ENCODE measurements around the gene SEZ6L.

The SEZ6L gene

DNA sequence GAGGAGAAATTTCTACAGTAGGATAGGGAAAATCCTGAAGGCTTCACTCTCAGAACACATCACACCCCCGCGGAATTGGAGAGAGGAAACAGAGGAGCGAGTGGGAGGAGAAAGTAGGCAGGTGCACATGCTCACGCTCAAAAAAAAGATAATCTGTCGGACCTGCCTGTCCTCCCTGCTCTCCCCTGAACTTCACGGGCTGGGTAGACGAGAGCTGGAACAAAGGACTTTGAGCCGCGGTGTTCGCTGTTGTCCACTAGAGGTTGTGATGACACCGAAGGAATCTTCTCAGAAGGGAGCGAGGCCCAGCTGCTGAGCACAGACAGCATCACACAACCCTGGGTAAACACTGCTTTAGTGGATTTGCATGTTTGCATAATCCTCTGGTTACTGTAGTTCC lies 5.0 kb downstream of the SEZ6L start:
- in situ Hi-C loops (cut with MboI; ENCODE audit: low sequenced_read_pairs): no loop called here

DNA sequence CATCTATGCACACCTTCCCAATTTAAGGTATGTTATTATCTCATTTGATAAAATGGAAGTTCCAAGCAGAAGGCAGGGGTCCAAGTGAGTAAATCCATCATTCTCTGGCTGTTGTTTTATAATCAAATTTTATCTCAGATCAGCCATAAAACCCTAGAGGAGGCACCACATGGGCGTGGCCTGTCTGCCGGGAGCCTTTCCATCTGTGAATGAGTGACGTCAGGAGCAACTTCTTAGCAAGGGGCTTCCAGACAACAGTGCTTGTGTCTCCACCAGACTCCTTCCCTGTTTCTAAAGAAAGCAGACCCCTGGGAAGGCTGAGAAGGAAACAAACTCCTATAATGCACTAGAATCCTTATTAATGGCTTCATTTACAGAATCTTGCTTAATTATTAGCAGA lies 13.5 kb downstream of the SEZ6L start:
- in situ Hi-C loops (cut with MboI; ENCODE audit: low sequenced_read_pairs): no loop called here

DNA sequence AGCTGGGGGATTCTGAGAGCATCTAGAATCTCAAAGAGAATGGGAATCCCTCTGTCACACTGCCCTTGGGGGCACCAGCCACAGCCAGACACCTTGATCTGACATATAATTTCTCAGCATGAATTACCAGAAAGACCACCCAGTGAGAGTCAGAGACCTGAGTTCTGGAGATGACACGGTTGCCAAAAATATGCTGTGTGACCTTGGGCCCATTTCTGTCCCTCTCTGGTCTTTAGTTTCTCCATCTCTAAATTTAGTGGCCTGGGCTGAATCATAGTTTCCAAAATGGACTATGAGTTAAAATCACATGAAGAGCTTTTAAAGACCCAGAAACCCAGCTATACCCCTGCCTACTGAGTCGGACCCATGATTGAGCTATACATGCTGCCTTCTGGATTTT lies 15.9 kb downstream of the SEZ6L start:
- in situ Hi-C loops (cut with MboI; ENCODE audit: low sequenced_read_pairs): no loop called here

DNA sequence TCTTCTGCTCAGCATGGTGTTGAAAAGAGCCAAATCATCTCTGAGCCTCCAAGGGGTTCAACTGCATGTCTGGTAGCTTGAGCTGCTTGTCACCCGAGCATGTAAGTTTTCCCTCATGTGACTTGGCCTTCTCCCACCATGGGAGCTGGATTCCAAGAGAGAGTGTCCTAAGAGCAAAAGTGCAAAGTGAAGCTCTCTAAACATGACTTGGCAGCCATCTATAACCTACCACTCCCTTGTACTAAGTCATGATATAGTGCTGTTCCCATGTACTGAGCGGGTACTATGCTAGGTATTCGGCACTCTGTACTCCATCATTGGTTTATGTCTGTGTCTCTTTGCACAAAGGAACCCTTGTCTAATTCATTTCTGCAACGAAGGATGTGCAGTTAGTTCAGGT lies 19.1 kb downstream of the SEZ6L start:
- in situ Hi-C loops (cut with MboI; ENCODE audit: low sequenced_read_pairs): no loop called here

DNA sequence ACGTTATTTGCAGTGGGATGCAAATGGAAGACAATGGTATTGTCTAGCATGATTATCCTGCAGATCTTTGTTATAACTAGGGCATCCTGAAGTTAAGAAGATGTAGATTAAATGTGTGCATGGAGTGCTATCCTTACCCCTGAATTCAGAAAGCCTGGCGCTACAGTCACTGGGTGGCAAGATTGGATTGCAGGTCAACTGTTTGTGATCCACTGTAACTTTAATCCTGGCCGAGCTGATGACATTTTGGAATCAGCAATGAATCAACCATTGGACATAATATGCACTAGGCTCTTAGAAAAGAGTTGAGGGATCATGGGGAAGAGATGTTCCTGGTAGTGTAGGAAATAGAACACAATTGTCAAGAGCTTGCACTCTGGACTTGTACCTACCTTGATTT lies 25.1 kb downstream of the SEZ6L start:
- in situ Hi-C loops (cut with MboI; ENCODE audit: low sequenced_read_pairs): no loop called here

DNA sequence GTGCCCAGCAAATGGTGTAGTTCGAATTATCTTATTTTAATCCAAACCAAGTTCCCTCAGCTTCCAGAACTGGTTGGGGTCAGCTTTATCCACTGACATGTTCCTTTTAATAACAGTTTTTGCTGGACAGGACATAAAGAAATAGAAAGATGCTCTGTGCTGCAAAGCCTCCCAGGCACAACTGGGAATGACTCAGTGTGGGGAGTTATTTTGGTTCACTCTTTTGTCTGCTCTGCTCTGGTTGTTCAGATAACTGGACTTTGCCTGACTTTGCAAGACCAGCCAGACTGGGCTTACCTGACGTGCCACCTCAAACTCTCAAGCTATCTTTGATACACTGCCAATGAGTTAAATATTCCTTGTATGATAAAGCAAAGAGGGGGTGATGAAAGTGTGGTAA lies 25.6 kb downstream of the SEZ6L start:
- in situ Hi-C loops (cut with MboI; ENCODE audit: low sequenced_read_pairs): no loop called here

DNA sequence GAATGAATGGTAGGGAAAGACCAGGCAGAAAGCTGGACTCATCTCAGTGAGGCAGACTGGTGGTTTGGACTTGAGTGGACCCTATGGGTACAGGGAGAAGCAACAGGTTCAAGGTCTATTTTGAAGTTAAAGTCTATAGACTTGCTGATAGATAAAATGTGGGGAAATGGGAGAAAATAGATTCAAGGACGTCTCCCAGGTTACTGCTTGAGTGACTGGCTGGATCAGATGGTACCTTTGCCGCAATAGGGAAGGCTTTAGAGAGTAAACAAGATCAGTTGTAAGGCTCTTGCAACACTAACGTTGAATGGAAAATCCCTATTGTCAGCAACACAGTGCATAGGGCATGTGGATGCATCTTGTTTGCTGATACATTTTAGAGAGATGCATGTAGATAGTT lies 27.4 kb downstream of the SEZ6L start:
- in situ Hi-C loops (cut with MboI; ENCODE audit: low sequenced_read_pairs): no loop called here

DNA sequence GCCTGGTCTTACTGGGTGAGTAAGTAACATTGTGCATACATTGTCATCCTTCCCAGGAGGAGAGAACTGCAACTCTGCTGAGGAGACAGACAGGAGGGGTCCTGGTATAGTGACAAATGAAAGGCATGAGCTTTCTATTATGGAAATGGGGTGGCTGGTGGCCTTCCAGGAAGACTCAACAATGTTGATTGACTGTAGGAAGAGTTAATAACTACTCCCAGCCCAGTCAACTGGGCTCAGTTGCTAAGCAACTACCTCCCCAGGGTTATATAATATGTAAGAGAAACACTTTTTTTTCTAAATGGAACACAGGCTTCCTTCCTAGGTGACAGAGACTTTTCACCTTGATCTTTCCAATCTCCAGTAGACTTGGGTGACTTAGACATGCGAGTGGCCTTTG lies 28.2 kb downstream of the SEZ6L start:
- in situ Hi-C loops (cut with MboI; ENCODE audit: low sequenced_read_pairs): no loop called here

DNA sequence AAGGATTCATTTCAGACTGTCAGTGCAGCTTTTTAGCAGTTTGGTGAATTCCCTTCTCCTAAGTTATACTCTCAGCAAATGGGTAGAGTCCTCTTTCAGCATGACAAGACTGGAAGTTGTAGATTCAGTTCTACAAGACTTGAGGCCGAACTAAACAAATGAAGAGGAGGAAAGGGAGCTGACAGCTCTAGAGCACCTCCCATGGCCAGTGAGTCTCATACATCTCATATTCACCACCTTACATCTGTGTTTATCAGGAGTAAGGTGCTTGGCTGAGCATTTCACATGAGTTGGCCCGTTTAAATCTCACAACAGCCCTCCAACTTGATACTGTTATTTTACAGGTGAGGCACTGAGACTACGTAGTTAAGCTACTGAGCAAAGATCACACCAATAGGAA lies 30.4 kb downstream of the SEZ6L start:
- in situ Hi-C loops (cut with MboI; ENCODE audit: low sequenced_read_pairs): no loop called here

DNA sequence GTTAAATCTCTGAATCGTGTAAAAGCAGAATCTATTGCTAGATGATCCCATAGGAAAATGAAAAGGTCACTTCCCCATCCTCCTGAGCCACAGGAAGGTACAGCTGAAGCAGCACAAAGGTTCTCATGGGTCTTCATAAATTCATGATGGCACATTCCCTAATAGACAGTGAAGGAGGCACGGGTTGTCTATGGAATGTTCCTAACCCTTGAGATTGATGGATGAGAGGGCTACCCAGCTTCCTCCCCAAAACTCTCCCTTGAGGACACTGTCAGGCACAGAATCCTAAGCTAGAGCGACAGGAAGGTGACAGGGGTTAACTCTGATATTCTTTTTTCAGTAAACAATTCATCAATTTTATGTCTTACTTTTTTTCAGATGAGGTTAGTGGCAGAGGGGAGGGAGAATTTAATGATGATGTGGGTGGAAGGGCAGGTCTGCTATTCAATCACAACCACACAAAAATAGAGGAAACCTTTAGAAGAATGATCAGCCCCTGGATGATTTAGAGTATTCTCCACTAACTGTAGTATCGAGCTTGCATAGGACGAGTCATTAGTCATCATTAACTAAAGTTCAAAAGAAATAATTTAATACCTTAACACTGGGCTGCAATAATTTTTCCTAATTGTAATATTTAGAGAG lies 33.1 kb downstream of the SEZ6L start:
- in situ Hi-C loops (cut with MboI; ENCODE audit: low sequenced_read_pairs): no loop called here

DNA sequence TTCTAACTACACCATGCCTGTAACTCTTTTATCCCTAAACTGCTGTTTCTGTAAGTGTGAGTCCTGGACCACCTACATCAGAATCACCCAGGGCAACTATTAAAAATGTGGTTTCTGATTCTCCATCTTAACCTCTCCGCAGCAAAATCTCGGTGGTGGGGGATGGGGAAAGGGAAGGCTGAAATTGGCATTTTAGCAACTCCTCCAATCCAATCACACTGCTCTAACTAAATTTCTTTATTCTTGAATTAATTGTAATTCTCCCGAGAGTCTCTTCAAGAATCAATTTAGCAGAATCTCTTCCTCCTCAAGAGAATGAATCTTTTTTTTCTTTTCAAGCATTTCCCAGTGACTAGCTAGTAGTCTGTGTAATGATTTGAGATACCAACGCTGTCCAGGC lies 36.2 kb downstream of the SEZ6L start:
- in situ Hi-C loops (cut with MboI; ENCODE audit: low sequenced_read_pairs): no loop called here

DNA sequence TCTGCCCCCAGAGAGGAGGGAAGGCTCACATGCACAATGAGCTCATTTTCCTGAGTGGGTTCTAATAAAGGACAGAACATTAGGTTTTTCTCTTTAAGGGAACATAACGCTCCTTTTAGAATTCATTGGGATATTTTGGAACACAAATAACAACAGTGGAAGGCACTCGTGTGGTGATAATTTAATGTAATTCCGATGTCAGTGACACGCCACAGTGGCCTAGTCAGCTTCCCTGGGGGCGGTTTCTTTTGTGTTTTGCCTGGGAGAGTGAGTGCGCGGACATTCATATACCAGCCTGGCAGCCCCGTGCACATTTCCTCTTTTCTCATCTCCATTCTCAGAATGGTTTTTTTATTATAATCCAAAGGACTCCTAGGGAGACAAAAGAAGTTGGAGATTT lies 41.1 kb downstream of the SEZ6L start:
- in situ Hi-C loops (cut with MboI; ENCODE audit: low sequenced_read_pairs): no loop called here

DNA sequence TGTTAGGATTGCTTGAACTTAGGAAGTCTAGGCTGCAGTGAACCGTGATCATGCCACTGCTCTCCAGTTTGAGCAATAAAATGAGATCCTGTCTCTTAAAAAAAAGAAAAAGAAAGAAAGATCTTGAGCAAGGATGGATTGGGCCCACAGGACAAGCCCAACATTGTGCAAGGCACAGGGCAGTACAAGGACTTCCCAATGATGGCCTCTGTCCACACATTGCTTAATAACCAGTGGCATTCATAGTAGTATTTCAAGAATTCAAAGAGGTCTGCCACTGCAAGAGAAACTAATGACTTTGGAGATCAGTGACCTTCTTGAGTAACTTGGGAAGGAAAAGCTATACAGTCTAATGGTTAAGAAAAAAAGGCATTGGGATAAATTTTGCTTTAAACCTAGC lies 44.6 kb downstream of the SEZ6L start:
- in situ Hi-C loops (cut with MboI; ENCODE audit: low sequenced_read_pairs): no loop called here

DNA sequence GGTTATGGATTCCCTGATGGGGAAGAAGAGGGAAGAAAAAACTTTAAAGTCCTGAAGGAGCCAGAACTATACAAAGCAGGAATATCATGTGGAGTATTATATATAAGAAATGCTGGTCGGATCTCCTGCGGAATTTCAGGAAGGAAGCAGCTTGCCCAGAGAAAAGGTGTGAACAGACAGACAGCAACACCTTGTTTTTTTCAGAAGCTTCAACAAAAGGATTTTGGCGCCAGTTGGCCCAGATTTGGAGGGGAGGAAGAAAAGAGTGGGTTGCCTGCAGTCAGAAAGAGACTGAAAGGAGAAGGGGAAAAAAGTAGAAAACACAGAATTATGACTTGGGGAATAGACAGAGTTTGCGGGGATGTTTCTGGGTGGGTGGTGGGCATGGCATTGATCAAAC lies 45.2 kb downstream of the SEZ6L start:
- in situ Hi-C loops (cut with MboI; ENCODE audit: low sequenced_read_pairs): no loop called here

DNA sequence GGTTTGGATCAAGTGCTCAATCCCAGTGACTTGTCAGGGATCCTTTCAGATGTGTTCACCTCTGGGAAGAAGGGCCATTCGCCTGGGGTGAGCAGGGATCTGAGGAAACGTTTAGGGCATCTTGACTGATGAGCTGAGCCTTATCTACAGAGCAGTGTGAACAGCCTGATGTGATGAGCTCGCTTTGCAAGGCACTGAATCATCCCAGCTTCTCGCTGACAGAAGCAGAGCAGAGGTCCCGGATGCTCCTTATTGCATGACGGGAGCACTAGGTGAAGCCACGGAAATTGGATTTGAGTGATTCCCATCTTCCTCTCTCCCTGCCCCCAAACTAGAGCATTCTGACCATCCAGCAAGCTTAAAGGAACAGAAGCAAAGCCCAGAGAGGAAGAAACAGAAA lies 46.5 kb downstream of the SEZ6L start:
- in situ Hi-C loops (cut with MboI; ENCODE audit: low sequenced_read_pairs): no loop called here

DNA sequence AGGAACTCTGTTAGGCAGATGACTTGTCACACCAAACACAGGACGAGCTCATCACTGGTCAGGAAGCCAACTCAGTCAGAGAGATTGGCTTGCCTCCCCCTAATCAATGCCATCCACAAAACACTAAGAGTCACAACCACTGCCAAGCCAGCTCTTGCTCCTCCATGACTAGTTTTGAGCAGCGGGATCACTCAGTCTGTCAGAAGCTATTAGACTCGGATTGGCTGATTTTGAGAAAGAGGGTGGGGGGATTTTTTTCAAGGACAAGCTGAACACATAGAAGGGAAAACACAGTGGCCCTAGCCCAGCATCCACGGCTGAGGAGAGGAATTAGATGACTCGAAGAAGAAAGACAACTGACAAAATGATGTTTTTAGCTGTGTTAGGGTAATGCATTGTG lies 55.9 kb downstream of the SEZ6L start:
- in situ Hi-C loops (cut with MboI; ENCODE audit: low sequenced_read_pairs): no loop called here

DNA sequence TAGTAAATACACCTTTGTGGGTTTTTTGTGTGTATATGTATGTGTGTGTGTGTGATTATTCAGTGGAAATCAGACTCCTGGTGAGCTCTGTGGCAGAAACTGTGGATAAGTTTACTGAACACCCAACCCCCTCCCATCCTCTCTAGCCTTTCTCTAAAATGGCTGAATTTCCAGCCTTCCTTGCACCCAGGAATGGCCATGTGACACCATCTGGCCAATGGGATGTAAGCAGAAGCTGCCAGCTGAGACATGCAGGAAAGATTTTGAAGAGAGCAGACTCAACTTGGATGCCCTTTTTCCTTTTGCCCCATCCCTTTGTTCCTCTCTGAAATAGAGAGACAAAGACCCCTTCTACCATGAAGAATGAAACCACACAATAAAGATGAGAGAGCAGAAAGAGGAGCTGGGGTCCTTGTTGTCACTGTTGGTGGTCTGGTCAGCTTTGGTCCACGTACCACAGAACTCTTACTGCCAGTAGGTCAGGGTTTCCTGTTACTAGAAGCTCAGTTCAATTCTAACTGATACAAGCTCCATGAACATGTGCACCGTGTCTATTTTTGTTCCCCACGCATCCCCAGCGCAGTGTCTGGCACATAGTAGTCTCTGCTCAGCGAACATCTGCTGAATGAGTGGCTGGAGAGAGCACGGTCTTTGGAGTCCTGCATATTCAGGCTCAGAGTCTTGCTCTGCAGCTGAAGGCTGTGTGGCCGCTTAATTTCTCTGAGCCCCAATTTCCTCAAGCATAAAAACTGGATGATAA lies 57.5 kb downstream of the SEZ6L start:
- in situ Hi-C loops (cut with MboI; ENCODE audit: low sequenced_read_pairs): no loop called here

DNA sequence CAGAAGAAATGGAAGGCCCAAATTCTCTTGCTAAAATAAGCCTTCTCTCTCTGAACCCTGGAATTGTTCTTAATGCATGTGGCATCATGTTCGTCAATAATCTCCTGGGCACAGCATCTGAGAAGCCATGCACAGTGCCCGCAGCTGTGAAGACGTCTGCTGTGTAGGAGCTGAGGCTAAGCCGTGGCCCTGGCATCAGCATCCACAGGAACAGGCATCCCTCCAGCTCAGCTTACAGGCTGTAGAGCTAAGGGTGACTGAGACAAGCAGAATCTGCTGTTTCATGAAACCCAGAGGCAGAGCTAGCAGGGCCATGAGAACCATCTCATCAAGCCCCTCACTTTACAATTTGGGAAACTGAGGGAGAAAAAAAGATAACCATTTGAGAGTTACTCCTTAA lies 60.6 kb downstream of the SEZ6L start:
- in situ Hi-C loops (cut with MboI; ENCODE audit: low sequenced_read_pairs): no loop called here

DNA sequence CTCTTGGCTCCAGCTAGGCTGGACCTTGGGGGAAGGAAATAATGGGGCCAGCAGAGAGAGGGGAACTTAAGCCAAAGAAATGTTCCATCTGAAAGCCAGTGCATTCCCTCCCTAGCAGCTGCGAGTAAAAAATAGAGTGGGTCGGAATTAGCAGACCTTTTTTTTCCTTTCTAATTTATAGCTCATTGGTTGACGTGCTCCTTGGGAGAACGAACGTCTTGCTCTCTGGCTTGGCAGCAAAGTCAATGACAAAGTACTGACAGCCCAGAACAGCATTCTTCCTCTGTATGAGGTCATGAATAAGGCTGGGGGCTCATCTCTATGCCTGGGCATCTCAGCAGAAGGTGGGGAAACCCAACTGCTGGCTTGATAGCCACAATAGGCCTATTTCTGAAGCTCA lies 65.0 kb downstream of the SEZ6L start:
- in situ Hi-C loops (cut with MboI; ENCODE audit: low sequenced_read_pairs): no loop called here

DNA sequence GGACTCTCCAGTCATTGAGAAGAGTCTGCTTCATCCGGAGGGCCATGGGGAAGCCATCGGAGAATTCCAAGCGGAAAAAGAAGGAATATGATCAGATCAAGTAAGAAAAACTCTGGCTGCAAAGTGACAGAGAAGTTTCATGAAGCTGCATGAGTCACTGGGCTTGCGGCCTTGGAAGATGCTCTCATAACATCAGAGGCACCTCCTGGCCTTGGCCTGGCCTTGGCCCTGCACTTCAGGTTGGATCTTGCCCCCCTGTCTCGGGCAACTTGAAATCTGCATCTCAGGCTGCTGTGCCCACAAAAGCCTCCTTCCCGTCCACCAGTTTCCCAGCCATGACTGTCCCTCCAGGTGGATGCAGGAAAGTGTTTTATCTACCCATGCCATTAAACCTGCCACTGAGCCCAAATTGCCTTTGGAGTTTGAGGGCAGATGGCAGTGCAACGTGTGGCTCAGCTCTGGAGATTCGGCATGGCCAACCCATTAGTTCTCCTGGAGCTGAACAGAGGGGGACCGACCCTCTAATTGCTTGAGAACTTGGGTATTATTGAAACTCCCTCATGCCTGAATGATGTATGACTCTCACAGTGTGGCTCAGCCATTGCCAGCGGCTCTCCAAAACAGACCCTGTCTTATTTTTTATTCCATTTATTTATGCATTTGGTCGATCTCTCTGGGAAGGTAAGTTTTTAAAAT lies 66.7 kb downstream of the SEZ6L start:
- in situ Hi-C loops (cut with MboI; ENCODE audit: low sequenced_read_pairs): no loop called here

DNA sequence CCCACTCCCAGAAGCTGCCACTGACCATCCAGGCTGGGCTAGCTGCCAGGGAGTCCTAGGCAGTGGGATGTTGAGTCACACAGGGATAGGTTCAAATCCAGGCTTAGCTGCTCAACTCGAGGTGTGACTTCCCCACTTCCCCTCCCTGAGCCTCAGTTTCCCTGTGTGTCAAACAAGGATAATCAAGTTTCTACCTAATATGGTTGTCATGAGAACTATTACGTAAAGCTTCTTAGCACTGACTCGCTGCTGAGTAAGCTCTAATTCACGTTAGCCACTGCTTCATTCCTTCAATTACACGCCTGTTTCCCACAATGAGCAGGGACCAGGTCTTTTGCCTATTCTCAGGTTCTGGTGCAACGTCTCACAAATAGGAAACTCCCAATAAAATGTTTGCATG lies 67.7 kb downstream of the SEZ6L start:
- in situ Hi-C loops (cut with MboI; ENCODE audit: low sequenced_read_pairs): no loop called here

DNA sequence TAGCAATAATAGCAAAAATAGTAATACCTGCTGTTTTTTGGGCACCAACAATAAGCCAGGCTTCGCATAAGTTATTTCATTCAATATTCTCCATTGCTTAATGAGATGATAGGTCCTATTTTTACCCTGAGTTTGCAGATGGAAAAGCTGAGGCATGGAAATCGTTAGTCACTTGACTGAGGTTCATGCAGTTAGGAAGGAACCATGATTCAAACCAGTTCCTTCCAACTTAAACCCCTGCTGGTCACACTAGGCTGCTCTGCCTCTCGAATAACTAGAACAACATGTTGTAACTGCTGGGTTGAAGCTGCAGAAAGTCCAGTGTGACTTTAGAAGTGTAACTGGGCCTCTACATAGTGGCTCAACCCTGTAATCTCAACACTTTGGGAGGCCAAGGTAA lies 69.3 kb downstream of the SEZ6L start:
- in situ Hi-C loops (cut with MboI; ENCODE audit: low sequenced_read_pairs): no loop called here

Measured in hTERT RPE-1 (cell line).